Iris pigment epithelial cell (primary cell): ENCODE data around the gene NOL4L.
A peak's percentile ranks its signal among the peaks of the same experiment; 100 is the strongest.

Experiments
- DNase-seq: peaks from one replicate; pipeline ENCODE4 v3.0.0-alpha.2; 2011; ENCODE audit warnings: low read depth

Gene NOL4L

DNA sequence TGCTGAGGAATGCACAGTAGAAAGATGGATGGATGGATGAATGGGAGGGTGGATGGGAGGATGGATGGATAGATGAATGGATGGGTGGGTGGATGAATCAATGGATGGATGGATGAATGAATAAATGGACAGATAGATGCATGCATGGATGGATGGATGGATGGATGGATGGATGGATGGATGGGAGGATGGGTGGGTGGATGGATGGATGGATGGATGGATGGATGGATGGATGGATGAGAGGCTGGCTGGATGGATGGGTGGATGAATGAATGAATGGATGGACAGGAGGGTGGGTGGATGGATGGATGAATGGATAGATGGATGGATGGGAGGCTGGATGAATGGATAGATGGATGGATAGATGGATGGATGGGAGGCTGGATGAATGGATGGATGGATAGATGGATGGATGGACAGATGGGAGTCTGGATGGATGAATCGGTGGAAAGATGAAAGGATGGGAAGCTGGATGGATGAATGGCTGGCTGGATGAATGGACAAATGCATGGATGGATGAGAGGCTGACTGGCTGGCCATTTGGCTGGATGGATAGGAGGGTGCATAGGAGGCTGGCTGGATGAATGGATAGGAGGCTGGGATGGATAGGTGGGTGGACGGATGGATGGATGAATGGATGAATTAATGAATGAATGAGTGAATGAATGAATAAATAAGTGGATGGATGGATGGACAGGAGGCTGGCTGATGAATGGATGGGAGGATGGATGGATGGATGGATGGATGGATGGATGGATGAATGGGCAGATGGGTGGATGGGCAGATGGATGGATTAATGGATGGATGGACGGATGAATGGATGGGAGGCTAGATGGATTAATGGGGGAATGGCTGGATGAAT is 28.3 kb upstream of the NOL4L start:
- no peak for DNase-seq

DNA sequence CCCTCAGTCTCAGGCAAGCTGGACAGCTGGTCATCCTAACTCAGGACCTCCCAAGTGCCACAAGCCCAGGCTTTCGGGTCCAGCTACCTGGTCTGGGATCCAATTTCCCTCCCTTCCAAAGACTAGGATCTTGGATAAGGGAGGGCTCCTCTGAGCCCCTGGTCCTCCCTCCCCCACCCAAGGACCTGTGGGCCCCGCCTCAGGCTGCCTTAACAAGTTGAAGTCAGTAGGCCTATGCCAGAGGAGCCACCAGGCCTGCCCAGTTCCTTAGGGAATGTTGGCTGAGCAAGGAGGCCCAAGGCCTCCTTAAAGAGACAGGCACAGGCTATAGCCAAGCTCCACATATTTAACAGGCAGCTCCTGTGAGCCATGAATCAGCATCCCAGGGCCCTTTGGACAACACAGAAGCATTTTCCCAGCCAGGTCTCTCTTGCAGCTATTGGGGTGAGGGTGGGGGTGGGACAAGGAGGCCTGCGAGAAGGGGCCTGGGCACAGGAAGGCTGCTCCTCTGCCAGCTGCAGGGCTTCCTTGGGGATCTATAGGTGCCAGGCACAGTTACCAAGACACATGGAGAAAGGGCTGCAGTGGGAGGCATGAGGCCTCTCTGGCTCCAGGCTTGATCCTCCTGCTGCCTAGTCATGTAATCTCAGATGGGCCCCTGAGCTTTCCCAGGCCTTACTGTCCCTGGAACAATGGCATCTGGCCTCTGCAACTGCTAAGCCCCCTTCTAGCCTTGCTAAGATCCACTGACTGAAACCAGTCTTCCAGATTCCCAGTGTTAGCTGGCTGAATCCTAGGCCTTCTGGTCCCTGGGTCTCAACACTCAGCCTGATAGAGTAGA is 27.4 kb upstream of the NOL4L start:
- no peak for DNase-seq

DNA sequence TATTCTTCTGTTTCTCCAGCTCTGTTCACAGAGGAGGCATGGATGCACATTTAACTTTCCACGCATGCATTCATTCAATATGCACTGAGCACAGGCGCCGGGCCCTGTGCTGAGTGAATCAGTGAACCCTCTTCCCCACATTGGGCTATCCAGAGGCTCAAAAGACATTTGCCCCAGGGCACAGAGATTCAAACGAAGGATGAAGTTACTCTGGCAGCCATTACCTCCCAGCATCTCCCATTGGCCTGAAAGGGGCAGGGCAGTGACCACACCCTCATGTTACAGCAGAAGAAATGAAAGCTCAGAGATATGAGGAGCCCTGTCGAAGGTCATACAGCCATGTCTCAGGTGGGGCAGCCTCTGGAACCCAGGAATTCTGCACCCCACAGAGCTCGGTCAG is 26.7 kb upstream of the NOL4L start:
- no peak for DNase-seq

DNA sequence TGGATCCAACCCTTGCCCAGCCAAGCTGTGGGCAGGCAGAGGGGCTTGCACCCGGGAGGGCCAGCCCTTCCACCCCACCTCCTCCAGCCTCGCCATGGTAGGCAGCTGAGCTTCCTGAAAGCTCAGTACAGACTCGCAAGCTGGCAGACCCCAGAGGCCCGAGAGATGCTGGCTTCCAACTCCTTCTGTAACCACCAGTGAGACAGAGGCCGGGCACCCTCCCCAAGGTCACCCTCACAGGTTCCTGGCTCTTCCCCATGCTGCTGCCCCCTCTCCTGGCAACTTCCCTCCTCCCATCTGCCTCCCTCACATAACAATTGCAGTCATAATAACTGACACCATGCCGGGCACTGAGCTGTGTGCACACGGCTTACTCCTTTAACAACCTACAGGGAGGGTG is 26.2 kb upstream of the NOL4L start:
- no peak for DNase-seq

DNA sequence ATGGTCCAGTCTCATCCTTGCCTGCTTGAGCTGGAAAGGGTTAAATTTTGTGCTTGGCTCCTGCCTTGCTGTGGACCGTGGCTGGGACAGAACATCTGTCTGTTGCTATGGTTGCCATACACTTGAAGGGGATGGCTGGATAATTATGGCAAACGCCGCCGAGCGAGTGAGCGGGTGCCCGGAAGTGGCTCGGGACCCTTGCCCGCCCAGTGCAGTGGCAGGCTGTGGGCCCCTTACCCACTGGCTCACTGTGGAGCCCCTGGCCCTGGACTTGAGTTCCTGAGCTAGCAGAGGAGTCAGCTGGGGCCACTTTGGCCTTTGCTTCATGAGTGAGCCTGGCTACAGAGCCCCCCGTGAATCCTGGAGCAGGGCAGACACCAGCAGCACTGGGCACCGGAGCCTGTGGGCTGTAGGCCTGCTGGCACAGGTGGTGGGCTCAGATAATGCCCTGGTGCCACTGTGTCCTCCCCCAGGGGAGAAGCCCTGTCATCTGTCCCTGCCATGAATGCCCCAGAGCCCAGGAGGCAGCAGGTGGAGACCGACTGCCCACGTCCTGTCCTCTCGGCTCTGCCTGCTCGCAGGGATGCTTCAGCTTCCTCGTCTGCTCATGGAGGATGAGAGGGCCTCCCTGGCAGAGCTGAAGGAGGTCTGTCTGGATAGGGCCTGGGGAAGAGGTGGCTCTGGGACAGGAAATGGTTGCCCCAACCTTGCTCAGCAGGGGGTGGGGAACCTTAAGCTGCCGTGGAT is 25.5 kb upstream of the NOL4L start:
- DNase-seq = no peak

DNA sequence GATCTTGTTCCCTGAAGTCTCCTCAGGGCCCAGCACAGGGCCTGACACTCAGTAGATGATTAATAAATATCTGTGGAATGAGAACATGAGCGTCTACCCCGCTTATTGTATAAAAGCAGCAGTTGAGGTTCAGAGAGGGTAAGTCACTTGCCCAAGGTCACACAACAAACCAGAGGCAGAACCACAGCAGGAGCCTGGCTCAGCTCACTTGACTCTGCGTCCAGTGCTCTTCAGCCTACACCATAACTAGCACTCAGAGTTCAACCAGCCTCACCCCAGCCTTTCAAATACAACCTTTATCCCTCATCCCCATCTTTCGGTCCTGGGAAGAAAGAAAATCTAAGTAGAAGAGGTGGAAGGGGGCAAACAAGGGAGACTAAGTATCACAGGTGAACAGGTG is 24.9 kb upstream of the NOL4L start:
- no peak for DNase-seq

DNA sequence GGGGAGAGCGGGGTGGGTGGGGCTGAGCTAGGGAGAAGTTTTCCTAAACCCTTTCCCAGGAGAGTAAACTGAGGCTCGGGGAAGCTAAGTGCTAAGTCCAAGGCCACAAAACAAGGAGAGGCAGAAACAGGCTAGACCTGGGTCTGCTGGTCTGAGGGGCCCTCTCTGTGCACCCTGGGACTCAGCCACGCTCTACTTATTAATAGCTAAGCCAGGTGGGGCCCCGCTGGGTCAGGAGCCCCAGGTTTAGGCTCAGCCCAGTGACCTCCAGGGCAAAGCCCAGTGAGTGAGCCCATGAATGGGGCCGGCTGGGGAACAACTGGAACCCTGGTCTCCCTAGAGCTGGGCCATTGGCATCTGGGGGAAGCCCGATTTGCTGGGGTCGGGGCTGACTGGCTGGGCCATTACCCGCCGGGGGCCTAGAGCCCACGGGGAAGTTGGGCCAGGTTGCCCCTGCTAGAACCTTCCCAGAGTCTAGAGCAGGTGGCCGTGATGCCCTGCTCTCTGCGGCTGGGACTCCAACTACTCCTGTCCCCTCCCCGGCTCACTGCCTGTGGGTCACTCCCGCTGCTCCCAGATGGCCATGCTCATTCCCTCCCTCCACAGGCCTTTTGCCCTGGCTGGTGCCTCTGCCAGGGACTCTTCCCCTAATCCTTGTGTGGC is 24.1 kb upstream of the NOL4L start:
- no peak for DNase-seq

DNA sequence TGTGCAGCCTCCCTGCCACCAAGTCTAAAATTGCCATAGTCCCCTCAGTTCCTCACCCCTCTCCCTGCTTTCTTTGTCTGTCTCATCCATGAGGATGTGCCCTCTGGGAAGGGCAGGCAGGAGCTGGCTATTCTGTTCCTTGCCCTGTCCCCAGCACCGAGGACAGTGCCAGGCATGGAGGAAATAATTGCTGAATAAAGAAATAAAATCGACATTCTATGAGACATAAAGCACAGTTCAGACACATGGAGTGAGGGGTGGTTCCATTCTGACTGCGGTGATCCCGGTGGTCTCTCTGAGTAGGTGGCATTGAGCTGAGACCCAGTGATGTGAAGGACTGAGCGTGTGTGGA is 23.5 kb upstream of the NOL4L start:
- no peak for DNase-seq

DNA sequence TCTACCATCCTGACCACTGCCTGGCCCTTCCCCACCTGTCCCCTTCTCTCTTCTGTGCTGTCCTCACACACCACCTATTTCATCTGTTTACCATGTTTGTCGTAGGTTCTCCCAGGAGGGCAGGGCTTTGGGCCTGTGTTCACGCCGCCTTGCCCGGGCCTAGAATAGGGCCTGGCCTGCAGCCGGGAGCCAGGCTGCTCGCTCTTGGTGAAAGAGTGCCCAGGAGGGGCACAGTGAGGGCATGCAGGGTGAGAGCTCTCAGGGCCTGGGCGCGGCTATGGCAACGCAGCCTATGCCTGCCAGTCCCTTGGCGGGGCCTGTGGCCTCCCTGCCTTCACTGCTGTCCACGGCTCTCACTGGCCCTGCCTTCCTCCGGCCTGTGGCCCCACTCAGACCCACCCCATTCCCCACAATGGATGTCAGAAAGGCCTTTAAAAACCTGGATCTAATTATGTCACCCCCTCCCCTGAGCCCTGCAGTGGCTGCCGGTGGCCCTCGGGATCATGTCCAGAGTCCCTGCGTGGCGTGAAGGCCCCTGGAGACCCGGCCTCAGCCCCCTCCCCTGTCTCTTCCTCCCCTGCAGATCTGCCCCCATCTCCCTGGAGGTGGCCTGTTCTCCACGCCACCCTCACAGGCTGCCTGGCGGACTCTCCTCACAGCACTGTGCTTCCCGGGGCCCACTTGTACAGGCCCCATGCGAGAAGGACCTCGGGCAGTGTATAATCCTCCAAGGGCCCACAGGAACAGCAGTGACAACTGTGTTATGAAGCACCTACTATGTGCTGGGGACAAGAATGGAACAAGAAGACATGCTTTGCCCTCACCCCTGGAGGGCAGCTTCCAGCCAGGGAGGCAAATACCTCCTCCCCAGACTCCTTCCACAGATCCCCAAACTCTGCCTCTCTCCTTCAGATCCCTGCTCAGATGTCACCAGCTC is 22.9 kb upstream of the NOL4L start:
- no peak for DNase-seq

DNA sequence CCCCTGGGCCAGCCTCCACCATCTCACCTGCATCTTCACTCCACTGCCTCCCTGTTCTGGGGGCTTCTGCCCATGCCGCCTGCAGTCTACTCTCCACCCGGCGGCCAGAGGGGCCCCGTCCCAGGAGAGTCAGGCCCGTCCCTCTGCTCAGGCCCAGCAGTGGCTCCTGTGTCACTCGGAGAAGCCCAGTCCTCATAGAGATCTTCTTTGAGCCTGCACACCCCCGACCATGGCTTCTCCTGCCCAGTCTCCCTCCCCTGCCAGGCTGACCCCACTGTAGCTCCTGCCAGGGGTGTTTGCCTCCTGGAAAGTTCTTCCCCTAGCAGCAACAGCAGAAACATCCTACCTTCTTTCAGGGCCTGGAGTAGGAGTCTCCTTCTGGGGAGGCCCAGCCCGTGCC is 22.2 kb upstream of the NOL4L start:
- DNase-seq = no peak

DNA sequence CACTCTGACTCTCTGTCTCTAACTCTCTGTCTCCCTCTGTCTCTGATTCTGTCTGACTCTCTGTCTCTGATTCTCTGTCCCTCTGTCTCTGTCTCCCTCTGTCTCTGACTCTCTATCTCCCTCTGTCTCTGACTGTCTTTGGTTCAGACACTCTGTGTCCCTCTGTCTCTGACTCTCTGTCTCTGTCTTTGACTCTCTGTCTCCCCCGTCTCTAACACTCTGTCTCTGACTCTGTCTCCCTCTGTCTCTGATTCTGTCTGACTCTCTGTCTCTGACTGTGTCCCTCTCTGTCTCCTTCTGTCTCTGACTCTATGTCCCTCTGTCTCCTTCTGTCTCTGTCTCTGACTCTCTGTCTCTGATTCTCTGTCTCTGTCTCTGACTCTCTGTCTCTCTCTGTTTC is 21.7 kb upstream of the NOL4L start:
- DNase-seq = no peak

DNA sequence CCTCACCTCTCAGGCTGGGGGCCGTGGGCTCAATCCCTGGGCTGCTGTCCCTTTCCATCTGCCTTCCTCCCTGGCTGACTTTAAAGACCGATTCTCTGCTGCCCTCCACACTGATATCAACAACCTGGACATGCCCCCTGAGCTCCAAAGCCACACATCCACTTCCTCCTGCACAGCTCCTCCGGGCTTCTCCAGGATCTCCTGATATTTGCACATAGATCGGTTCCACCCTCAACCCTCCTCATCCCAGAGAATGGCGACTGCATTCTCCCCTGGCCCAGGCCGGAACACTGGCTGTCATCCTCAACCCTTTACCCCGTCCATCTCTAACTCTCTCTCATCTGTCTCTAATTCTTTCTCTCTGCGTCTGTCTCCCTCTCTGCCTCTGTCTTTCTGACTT is 21.0 kb upstream of the NOL4L start:
- no peak for DNase-seq

DNA sequence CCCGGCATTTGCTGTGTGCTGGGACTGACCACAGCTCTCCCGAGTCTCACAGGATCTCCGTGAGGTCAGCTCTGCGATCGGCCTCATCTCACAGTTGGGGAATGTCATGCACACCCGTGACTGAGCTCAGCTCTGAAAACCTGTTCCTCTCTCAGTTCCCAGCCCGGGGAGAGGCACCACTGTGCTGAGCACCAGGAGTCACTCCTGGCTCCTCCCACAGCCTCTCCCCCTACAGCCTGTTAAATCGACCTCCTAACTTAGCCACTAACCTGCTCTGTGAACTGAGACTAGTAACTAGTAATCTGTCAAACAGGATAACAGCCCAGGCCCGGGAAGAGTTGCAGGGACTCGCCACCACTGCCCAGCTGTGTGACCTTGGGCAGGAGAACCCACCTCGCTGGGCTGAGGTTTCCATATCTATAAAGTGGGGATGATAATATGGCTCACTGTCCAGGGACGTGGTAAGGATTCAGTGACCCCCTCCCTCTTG is 20.1 kb upstream of the NOL4L start:
- peak; percentile 11 for DNase-seq

DNA sequence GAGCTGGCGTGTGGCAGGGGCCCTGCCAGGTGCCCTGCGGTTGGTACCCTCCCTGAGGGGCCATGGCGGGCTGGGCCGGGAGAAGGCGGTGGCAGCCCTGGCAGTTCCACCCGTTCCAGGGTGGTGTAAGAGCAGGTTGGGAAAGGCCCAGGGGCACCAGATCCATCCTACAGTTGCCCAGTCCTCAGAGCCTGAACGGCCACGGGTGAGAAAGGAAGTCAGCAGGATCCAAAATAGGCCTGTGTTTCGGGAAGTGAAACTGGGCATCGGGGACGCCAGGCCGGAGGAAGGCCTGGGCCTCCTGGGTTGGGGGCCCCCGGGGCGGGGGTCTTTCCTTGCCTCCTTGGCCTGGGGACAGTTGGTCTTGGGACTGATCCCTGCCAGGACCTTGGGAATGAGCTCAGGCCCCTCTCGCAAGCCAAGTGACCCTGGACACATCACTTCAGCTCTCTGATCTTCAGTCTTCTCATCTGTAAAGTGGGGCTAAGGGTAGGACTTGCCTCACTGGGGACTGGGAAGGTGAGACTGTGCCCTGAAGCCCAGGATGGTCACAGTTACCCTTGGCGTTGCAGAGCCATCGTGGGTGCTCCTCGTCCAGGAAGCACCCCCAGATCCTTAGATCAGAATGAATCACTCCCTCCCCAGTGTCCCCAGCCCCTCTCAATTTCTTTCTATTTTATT is 18.1 kb upstream of the NOL4L start:
- DNase-seq = no peak

DNA sequence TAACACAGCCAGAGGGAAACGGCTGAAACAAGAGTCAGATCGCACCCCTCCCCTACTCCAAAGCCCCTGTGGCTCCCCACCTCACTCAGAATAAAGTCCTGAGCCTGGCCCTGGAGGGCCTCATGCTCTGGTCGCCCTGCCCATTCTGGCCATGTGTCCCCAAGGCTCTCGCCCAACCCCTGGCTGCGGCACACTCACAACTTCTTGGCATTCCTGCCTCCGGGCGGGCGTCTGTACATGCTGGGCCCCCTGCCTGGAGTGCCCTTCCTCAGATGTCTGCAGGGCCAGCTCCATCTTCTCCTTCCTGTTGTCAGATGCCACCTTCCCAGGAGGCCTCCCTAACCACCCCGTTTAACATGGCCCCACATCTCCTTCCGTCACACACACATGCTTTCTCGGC is 17.1 kb upstream of the NOL4L start:
- no peak for DNase-seq

DNA sequence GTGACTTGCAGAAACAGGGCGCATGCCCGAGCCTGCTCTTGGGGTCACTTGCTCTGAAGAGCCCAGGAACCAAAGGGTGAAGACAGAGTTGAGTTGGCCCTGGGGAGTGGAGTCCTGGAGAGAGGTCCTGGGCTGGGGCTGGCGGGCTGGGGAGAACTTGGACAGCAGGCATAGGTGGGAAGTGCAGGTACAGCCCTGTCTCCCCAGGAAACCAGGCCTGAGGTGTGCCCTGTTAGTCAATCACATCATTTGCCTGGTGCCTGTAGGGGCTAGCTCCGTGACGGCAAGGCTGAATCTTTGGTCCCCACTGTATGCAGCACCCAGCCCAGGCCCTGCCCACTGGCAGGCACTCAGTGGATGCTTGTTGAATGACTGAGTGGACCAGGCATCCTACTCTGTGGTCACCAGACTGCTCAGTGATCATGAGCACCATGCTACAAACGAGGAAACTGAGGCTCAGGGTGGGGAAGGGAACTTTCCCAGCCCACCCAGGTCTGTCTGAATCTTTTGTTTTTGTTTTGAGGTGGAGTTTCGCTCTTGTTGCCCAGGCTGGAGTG is 15.6 kb upstream of the NOL4L start:
- peak; percentile 11 for DNase-seq

DNA sequence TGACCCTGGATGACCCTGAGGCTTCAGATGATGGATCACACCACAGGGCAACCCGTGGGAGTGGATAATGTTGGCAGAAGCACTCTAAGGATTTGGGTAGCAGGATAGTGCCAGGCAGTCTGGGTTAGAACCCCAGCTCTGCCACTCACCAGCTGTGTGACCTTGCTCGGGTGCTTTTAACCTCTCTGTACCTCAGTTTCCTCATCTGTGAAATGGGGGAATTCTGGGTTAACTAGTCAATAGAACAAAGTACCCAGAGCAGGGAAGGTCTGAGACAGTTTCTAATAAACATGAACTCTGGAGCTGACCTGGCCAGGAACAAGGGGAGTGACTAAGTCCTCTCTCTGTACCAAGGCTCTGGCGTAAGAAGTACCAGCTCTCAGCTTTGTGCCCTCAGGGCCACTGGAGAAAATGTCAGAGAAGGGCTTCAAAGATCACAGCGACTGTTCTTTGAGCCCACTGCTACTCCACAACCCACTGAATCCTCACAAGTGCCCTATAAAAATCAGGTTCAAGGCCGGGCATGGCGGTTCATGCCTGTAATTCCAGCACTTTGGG is 14.7 kb upstream of the NOL4L start:
- peak; percentile 10 for DNase-seq

DNA sequence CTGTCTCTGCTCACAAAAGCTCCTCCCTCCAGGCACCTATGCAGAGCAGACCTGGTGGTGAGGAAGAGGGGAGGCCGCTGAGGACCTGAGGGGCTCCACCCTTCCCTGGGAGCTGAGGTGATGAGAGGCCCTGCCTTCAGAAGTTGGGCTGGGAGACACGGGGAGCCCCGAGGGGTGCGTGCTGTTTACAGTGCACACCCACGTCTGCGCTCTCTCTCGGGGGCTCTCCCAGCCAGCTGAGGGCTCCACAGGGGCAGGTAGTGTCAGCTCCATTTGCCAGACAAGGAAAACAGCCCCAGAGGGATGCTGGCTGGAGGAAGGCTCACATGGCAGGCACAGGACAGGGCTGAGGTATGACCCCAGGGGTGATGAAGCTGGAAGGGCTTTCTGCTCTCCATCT is 13.5 kb upstream of the NOL4L start:
- no peak for DNase-seq

DNA sequence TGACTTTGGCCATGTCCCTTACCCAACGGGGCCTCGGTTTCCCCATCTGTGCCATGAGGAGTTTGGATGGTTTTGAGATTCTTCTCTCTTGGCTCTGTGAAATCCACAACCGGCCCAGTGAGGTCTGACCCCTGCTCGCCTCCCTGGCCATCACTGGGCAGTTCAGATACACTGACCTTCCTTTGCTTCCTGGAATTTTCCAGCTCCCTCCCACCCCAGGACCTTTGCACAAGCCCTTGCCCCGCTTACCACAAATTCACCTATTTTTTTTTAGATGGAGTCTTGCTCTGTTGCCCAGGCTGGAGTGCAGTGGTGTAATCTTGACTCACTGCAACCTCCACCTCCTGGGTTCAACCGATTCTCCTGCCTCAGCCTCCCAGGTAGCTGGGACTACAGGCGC is 12.6 kb upstream of the NOL4L start:
- DNase-seq = no peak
